Hepatocyte (in vitro differentiated cells): ENCODE data around the gene TUBGCP2. TPM values are rescaled to one million over a fixed set of nuclear protein-coding genes. Genes with fewer than 3 reads are reported as not detected.
A peak's percentile ranks its signal among the peaks of the same experiment; 100 is the strongest.

Experiments used
- DNase-seq: peaks from one replicate; pipeline ENCODE4 v3.0.0-alpha.2; 2016; ENCODE audit warnings: low spot score
- H2AFZ ChIP-seq: fragments of 200-600 bp; sonication (generic); 2 replicates; pipeline ENCODE4 v1.6.0; 2016; ENCODE audit warnings: antibody characterized with exemption, mild to moderate bottlenecking
- H3K27ac ChIP-seq: fragments of 200-600 bp; sonication (generic); 2 replicates; pipeline ENCODE4 v1.5.1; 2016; ENCODE audit warnings: mild to moderate bottlenecking
- H3K27me3 ChIP-seq: fragments of 200-600 bp; sonication (generic); 2 replicates; pipeline ENCODE4 v1.6.1; 2016
- H3K36me3 ChIP-seq: fragments of 200-600 bp; sonication (generic); replicated peaks from 2 replicates; pipeline ENCODE4 v1.5.1; 2016; ENCODE audit warnings: low read depth; ENCODE audit not compliant: insufficient read depth
- H3K4me1 ChIP-seq: fragments of 200-600 bp; sonication (generic); 2 replicates; pipeline ENCODE4 v1.5.1; 2016; ENCODE audit warnings: mild to moderate bottlenecking, moderate library complexity; ENCODE audit not compliant: insufficient read depth
- H3K4me2 ChIP-seq: fragments of 200-600 bp; sonication (generic); 2 replicates; pipeline ENCODE4 v1.6.0; 2016
- H3K4me3 ChIP-seq: fragments of 200-600 bp; sonication (generic); 2 replicates; pipeline ENCODE4 v1.5.1; 2016; ENCODE audit warnings: mild to moderate bottlenecking
- H3K79me2 ChIP-seq: fragments of 200-600 bp; sonication (generic); 2 replicates; pipeline ENCODE4 v1.6.0; 2017; ENCODE audit warnings: mild to moderate bottlenecking
- H3K9me2 ChIP-seq: fragments of 200-600 bp; sonication (generic); replicated peaks from 2 replicates; pipeline ENCODE4 v1.6.0; 2017; ENCODE audit warnings: mild to moderate bottlenecking; ENCODE audit not compliant: insufficient read depth
- H3K9me3 ChIP-seq: fragments of 200-600 bp; sonication (generic); 2 replicates; pipeline ENCODE4 v1.5.1; 2016; ENCODE audit warnings: low read depth, mild to moderate bottlenecking
- H4K20me1 ChIP-seq: fragments of 200-600 bp; sonication (generic); 2 replicates; pipeline ENCODE4 v1.6.0; 2016; ENCODE audit warnings: mild to moderate bottlenecking; ENCODE audit not compliant: insufficient read depth, poor library complexity, severe bottlenecking
- CTCF ChIP-seq: fragments of 200-600 bp; sonication (generic); IDR thresholded peaks from 2 replicates; pipeline ENCODE4 v1.5.1; 2016; ENCODE audit warnings: antibody characterized with exemption, mild to moderate bottlenecking; ENCODE audit not compliant: poor library complexity
- EZH2 ChIP-seq: fragments of 200-600 bp; sonication (generic); IDR thresholded peaks from 2 replicates; pipeline ENCODE4 v1.6.1; 2016; ENCODE audit warnings: antibody characterized with exemption, mild to moderate bottlenecking, borderline replicate concordance
- EZH2phosphoT487 ChIP-seq: fragments of 200-600 bp; sonication (generic); IDR thresholded peaks from one replicate; pipeline ENCODE4 v1.6.1; 2018; ENCODE audit warnings: antibody characterized with exemption, mild to moderate bottlenecking, low read depth, moderate library complexity; ENCODE audit not compliant: unreplicated experiment, severe bottlenecking
- WGBS: methylation state at CpG from one replicate; pipeline ENCODE4 v1.1.6; 2016; ENCODE audit warnings: low lambda C conversion rate; ENCODE audit errors: missing lambda C conversion rate; 5-methylcytosine and 5-hydroxymethylcytosine counted together
- microRNA counts: library from miRNA; unstranded; fragments of <30 nt; microRNA quantifications from one replicate; lab custom pipeline; 2017
- microRNA-seq: library from miRNA; unstranded; fragments of <30 nt; microRNA quantifications from one replicate; pipeline ENCODE4, GENCODE V29; 2017
- polyA plus RNA-seq: library from polyadenylated mRNA; unstranded; fragments of >200 nt; fragmentation: Nextera tagmentation; extraction: Ambion mirVana; gene quantifications from 2 replicates; pipeline ENCODE4 v1.2.1, GENCODE V29; 2016
- small RNA-seq: library from RNA; depleted of rRNA; stranded (forward); fragments of <200 nt; gene quantifications from one replicate; pipeline ENCODE3, GENCODE V24; 2014
- total RNA-seq: library from RNA; depleted of rRNA; stranded (reverse); fragments of >200 nt; gene quantifications from 2 replicates; pipeline ENCODE4 v1.2.3, GENCODE V29; 2014

Gene TUBGCP2
- total and polyA plus RNA-seq, 2 experiments from 2014 or later, result 44.8 to 51.5 TPM

DNA sequence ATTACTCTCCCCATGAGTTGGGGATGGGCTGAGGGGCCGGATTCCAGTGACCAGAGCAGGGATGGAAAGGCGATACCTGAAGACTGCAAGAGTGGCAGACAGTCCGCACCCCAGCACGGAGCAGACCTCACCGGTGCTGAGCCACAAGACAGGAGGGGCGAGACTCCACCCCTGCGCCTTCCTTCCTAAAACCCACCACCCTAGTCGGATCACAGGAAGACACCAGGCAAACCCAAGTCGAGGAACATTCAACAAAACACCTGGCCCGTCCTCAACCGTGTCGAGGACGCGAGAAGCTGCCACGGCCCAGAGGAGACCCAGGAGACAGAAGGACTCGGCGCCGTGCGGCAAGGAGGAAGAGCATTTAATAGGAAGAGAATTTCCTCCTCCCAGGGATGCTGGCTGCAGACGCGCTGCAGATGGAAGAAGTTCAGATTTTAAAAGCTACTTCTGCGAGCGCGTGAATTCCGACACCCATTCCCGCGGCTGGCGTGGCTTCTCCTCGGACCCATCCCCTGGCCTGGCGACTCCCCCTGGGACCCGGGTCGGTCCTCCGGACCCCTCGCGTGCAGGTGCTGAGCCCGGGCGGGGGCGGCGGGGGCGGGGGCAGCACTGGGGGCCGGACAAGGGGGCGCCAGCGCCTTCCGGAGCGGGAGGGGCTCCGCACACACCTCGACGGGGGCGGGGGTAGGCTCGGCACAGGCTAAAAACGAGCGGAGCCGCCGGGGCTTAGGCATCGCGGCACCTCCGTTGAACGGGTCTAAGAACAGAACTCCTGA, 79.2 kb downstream of the TUBGCP2 start:
- Histone ChIP-seq H3K27me3 (peaks cover 66% of the 10 kb centered on the region), H4K20me1 (no peaks in the 10 kb centered on the region), H3K79me2 (no peaks in the 10 kb centered on the region), H3K36me3 (no peaks in the 10 kb centered on the region), H3K27ac (no peak overlapping the region), H3K9me2 (no peaks in the 10 kb centered on the region), H2AFZ (no peak overlapping the region), H3K9me3 (no peaks in the 10 kb centered on the region), H3K4me2 (peak overlapping the region; percentile 68), H3K4me3 (no peak overlapping the region), H3K4me1 (no peaks in the 10 kb centered on the region)
- no peak for DNase-seq
- WGBS, result 20% methylated on average over 39 of the region's 58 CpGs
- TF ChIP-seq EZH2, result peak; percentile 81
- TF ChIP-seq CTCF, result no peak
- TF ChIP-seq EZH2phosphoT487, result no peak

MicroRNA genes within 50 kb of the gene (microRNA counts, 767-probe panel; counts per million panel counts)
- microRNA hsa-miR-202-3p (lab: Ali Mortazavi, UCI), result not detected

Small RNA genes lying within 50 kb of the gene (microRNA-seq; reads per million reads assigned to microRNA genes)
- not detected for gene MIR202

Small RNA genes lying within 50 kb of the gene (small RNA-seq; reads per million reads assigned to genes)
- not detected for gene BANF1P2

Other genes with a start within 250 kb of the TUBGCP2 start
- gene ADGRA1, start 220.9 kb downstream of the TUBGCP2 start, total RNA-seq, result 0.47 TPM in 1 of 2 replicates, not detected in the other
- not detected in 2 replicates for gene ADGRA1, start 220.9 kb downstream of the TUBGCP2 start, polyA plus RNA-seq
- 3.8 and 13.4 TPM in 2 replicates for gene KNDC1, start 148.7 kb downstream of the TUBGCP2 start, total RNA-seq
- gene KNDC1, start 148.7 kb downstream of the TUBGCP2 start, polyA plus RNA-seq, result 4.0 and 4.3 TPM in 2 replicates
- gene UTF1, start 78.7 kb downstream of the TUBGCP2 start, total RNA-seq, result not detected in 2 replicates
- gene UTF1, start 78.7 kb downstream of the TUBGCP2 start, polyA plus RNA-seq, result not detected in 2 replicates
- not detected in 2 replicates for gene VENTX, start 71.0 kb downstream of the TUBGCP2 start, total RNA-seq
- gene VENTX, start 71.0 kb downstream of the TUBGCP2 start, polyA plus RNA-seq, result not detected in 2 replicates
- gene ADAM8, start 32.0 kb downstream of the TUBGCP2 start, total RNA-seq, result 1.9 and 5.1 TPM in 2 replicates
- 3.0 and 5.4 TPM in 2 replicates for gene ADAM8, start 32.0 kb downstream of the TUBGCP2 start, polyA plus RNA-seq
- gene ZNF511, start within 50 bp of the TUBGCP2 start, total RNA-seq, result 26.1 and 36.9 TPM in 2 replicates
- 48.5 and 56.9 TPM in 2 replicates for gene ZNF511, start within 50 bp of the TUBGCP2 start, polyA plus RNA-seq
- gene CALY, start 28.0 kb upstream of the TUBGCP2 start, total RNA-seq, result 2.3 TPM in 1 of 2 replicates, not detected in the other
- 3.1 and 3.7 TPM in 2 replicates for gene CALY, start 28.0 kb upstream of the TUBGCP2 start, polyA plus RNA-seq
- gene PRAP1, start 38.5 kb upstream of the TUBGCP2 start, total RNA-seq, result 146 and 156 TPM in 2 replicates
- gene PRAP1, start 38.5 kb upstream of the TUBGCP2 start, polyA plus RNA-seq, result 178 and 324 TPM in 2 replicates
- gene FUOM, start 49.1 kb upstream of the TUBGCP2 start, total RNA-seq, result 17.3 and 34.6 TPM in 2 replicates
- gene FUOM, start 49.1 kb upstream of the TUBGCP2 start, polyA plus RNA-seq, result 31.1 and 35.0 TPM in 2 replicates
- gene ECHS1, start 64.5 kb upstream of the TUBGCP2 start, total RNA-seq, result 146 TPM in 2 replicates
- 167 and 204 TPM in 2 replicates for gene ECHS1, start 64.5 kb upstream of the TUBGCP2 start, polyA plus RNA-seq
- 11.5 and 12.7 TPM in 2 replicates for gene PAOX, start 70.4 kb upstream of the TUBGCP2 start, total RNA-seq
- 19.6 and 27.6 TPM in 2 replicates for gene PAOX, start 70.4 kb upstream of the TUBGCP2 start, polyA plus RNA-seq
- 53.2 and 57.0 TPM in 2 replicates for gene MTG1, start 85.3 kb upstream of the TUBGCP2 start, total RNA-seq
- 154 and 180 TPM in 2 replicates for gene MTG1, start 85.3 kb upstream of the TUBGCP2 start, polyA plus RNA-seq
- 0.28 and 0.97 TPM in 2 replicates for gene SPRN, start 115.8 kb upstream of the TUBGCP2 start, total RNA-seq
- 2.6 and 2.7 TPM in 2 replicates for gene SPRN, start 115.8 kb upstream of the TUBGCP2 start, polyA plus RNA-seq
- gene SCART1, start 145.1 kb upstream of the TUBGCP2 start, total RNA-seq, result 0.16 and 1.00 TPM in 2 replicates
- 0.22 and 0.63 TPM in 2 replicates for gene SCART1, start 145.1 kb upstream of the TUBGCP2 start, polyA plus RNA-seq
- gene CYP2E1, start 218.5 kb upstream of the TUBGCP2 start, total RNA-seq, result 0.43 TPM in 1 of 2 replicates, not detected in the other
- 0.47 TPM in 1 of 2 replicates, not detected in the other for gene CYP2E1, start 218.5 kb upstream of the TUBGCP2 start, polyA plus RNA-seq